ENCODE measurements around the gene MAP1LC3A.

- TF ChIP-seq CTCF (IDR thresholded peaks at IDR 0.05) = no peak
- TF ChIP-seq POLR2A (IDR thresholded peaks at IDR 0.05) = no peak
Measured at GRCh38 chr20:34515484-34516246, 42.9 kb upstream of the MAP1LC3A start.

Measured in body of pancreas (tissue), 4 donors.